ENCODE results near the gene C4orf50. TPM values are rescaled to one million over a fixed set of nuclear protein-coding genes. Genes with fewer than 3 reads are reported as not detected.

Gene C4orf50
- total and polyA plus RNA-seq, 7 donors: not detected

GRCh38 chr4:5851637-5852301, 166.5 kb downstream of the C4orf50 start:
- Histone ChIP-seq H3K9me3 (no peaks in the 10 kb centered on the region), H3K4me1 (no peaks in the 10 kb centered on the region), H3K36me3 (ENCODE audit: insufficient read depth in 1 of 2, low read depth in 1 of 2) (no peaks in the 10 kb centered on the region), H3K4me3 (no peak overlapping the region), H3K27me3 (ENCODE audit: insufficient read depth in 3 of 3, low read length in 2 of 3) (peaks cover 0 to 5% (median 4%) of the 10 kb centered on the region in 3 donors), H3K27ac (no peak overlapping the region)
- no peak for TF ChIP-seq CTCF (IDR thresholded peaks at IDR 0.05)
- WGBS, 3 donors: 57 to 68% (median 58%) methylated on average over 4 of the region's 4 CpGs
- no peak for ATAC-seq
- intact Hi-C loops (cut with DNase I): no loop called here
- DNase-seq: no peak

Other genes with a start within 250 kb of the C4orf50 start
- under 1 TPM; 0.14 to 0.89 (median 0.41) TPM for gene CRMP1, start 125.3 kb downstream of the C4orf50 start, total RNA-seq
- under 1 TPM; 0.10 to 0.59 (median 0.13) TPM for gene CRMP1, start 125.3 kb downstream of the C4orf50 start, polyA plus RNA-seq
- not detected for gene JAKMIP1, start 182.1 kb upstream of the C4orf50 start, total RNA-seq
- under 1 TPM in 1 of 3 donors, not detected in 2; 0.04 TPM for gene JAKMIP1, start 182.1 kb upstream of the C4orf50 start, polyA plus RNA-seq